NCI-H82 treated with DMSO at 0.1 percent for 48 hours (cell line): ENCODE data around the gene P3R3URF.
"Not testable (repeated sequence)": the region's sequence is repeated elsewhere in the genome, so short reads cannot be mapped to it uniquely, and the experiment has no call there.

Source experiments
- DNase-seq: peaks from one replicate; lab custom pipeline; 2025; ENCODE audit not compliant: unreplicated experiment; lab: John Stamatoyannopoulos, UW

Gene P3R3URF

DNA sequence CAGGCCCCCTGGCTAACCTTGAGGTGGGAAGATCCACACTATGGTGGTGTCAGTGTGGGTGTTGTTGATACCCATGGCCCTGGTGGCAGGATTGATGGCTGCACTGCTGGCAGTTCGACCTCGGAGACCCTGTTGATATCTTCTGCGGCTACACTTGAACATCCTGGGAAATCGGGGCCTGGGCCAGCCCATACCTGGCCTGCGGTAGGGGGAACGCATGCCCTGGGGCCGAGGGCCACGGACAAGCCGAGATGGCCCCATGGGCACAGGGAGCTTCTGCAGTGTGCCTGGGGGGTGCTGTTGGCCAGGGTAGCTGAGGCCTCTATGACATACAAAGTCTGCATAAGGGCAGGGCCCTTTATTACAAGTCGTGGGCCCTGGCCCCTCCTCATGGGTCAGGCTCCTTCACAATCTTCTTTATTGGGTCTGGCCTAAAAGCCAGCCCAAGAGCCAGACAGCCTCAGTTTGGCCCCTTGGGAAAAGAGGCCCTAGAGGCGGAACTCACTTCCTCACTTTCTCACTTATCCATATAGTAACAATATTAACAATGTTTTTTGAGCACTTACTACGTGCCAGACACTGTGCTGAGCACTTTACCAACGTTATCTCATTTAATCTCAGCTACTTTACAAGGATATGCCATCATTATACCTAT is at the start of gene P3R3URF:
TSS of gene P3R3URF (minus strand) at position 278 of the 655 bp plus-strand sequence. CDS start at position 261, 17 bp downstream.
- no peak for DNase-seq

DNA sequence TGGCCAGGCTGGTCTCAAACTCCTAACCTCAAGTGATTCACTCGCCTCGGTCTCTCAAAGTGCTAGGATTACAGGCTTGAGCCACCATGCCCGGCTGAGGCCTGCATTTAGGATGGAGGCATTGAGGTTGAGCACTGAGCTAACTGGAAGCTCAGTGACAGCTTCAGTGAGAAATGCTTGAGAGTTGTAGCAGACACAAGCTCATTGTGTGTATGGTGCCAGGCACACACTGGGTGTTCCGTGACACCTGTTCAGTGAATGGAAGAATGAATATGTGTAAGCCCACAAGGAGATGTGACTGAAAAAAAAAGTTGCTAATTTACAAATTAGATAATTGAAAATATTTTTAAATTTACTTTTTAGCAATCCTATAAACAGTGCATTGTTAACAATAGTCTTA is 48.7 kb upstream of the P3R3URF start:
- DNase-seq: no peak

DNA sequence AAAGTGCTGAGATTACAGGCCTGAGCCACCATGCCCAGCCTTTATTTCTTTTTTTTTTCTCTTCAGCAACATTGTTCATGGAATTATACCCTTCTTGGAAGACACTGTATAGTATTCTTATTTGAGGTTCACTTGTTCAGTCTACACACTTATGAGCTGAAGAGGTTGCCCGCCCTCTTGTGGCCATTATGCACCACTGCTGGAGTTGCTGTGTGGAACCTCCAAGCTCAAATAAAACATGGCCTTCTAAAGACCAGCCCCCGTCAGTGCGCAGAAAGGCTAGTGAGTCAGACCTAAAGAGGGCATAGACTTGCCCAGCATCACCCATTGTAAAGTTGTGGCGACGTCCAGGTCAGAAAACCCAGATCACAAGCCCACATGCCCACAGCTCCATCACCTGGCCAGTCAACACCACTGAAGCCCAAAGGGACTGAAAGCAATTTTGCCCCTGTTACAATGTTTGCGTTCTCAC is 47.2 kb upstream of the P3R3URF start:
- peak; percentile 64 for DNase-seq

DNA sequence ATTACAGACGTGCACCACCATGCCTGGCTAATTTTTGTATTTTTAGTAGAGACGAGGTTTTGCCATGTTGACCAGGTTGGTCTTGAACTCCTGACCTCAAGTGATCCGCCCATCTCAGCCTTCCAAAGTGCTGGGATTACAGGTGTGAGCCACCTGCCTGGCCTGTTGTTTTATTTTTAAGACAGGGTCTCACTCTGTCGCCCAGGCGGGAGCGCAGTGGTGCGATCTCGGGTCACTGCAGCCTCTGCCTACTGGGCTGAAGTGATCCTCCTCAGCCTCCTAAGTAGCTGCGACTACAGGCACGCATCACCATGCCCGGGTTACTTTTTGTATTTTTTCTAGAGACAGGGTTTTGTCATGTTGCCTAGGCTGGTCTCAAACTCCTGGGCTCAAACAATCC is 46.8 kb upstream of the P3R3URF start:
- not testable (repeated sequence) for DNase-seq

DNA sequence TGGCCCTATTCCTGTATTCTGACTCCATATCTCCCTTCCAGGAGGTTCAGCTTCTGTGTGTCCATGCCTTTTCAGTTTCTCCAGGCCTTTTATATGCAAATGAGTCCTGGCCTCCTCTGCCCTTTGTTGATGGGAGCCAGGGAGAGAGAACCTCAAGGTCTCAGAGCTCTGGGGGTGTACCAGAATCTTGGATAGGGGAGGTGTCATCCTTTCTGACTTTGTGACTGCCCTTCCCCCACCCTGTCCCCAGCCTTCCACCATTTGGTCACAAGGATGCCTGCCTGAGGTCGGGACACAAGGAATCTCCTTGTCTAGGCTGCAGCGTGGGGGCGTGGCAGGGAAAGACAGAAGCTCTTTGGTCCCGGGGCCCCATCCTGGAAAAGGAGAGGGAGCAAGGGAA is 45.5 kb upstream of the P3R3URF start:
- DNase-seq: no peak

DNA sequence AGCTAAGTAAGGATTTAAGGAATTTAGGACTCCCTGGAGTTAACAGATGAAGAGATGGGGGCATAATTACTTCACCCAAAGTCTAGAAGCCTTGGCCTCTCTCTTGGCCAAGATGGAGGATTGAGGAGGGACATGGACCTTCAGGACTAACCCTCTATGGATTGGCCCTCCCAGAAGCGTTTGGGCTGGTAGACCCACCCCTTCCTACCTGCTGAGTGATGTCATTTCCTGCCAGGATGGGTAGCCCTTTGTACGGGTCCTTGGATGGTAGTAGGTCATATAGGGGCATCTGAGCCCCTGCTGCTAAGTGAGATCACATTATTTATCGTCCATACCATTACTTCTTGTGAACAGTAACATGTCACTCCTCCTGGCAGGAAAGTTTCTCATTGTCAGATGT is 44.5 kb upstream of the P3R3URF start:
- no peak for DNase-seq

DNA sequence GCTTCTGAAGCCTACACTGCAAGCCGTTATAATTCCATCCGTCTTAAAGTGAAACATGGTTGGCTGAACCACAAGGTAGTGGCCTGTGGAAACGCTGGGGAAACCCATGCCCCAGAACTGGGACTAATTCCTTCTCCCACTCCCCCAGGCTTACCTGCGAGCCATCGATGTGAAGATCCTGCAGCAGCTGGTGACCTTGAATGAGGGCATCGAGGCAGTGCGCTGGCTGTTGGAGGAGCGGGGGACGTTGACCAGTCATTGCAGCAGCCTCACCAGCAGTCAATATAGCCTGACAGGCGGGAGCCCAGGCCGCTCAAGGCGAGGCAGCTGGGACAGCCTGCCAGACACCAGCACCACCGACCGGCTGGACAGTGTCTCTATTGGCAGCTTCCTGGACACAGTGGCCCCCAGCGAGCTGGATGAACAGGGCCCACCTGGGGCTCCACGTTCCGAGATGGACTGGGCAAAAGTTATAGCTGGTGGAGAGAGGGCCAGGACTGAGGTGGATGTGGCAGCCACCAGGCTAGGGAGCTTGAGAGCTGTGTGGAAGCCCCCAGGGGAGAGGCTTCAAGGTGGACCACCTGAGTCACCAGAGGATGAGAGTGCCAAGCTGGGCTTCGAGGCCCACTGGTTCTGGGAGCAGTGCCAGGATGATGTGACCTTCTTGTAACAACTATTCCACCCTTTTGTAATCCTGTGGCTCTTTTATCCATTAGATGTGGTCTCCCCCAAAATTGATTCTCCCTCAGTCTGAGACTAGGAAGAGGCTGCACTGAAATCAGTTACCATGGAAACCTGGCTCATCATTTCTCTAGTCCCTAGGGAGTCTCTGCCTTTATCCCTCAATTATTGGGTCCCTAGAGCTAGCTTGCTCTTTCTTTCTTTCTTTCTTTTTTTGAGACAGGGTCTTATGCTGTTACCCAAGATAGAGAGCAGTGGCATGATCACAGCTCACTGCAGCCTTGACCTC is 43.5 kb upstream of the P3R3URF start:
- DNase-seq: no peak

DNA sequence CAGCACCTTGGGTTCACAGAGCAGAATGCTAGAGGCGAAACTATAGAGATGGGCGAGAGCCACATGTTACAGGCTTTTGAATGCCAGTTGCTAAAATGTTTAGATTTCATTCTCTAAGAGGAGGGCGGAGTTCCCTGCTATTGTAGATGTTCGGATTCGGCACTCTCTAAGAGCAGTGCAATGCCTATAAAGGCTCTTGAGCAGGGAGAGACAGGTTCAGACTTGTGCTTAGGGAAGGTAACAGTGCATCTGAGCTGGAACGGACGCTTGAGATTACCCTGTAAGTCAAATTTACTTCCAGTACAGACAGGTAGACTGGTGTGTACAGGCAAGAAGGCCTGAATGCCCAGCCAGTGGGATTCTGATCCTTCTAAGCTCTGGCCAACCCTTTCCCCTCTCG is 42.2 kb upstream of the P3R3URF start:
- DNase-seq: no peak

DNA sequence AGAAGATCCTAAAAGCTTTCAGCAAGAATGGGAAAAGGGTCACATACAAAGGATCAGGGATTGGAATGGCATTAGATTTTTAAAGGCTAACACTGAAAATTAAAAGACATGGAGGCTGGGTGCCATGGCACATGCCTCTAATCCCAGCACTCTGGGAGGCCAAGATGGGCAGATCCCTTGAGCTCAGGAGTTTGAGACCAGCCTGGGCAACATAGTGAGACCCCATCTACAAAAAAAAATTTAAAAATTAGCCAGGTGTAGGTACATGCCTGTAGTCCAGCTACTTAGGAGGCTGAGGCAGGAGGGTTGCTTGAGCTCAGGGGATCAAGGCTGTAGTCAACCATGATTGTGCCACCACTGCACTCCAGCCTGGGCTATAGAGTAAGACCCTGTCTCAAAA is 39.2 kb upstream of the P3R3URF start:
- no peak for DNase-seq

DNA sequence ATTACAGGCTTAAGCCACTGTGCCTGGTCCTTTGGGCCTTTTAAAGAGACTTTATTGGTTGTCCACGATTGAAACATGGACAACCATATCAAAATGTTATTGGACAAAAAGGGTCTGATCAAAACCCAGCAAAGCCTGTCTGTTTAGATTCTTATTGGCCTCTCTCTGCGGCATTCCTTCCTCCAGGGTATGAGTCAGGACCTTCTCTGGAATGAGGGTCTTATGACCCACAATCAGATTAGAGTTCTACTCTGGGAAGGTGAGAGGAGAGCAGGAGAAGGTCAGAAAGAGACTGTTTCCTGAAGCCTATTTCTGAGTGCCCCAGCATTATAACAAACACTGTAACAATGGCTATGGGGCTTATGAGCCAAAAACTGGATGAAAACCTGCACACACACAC is 34.8 kb upstream of the P3R3URF start:
- DNase-seq: no peak

DNA sequence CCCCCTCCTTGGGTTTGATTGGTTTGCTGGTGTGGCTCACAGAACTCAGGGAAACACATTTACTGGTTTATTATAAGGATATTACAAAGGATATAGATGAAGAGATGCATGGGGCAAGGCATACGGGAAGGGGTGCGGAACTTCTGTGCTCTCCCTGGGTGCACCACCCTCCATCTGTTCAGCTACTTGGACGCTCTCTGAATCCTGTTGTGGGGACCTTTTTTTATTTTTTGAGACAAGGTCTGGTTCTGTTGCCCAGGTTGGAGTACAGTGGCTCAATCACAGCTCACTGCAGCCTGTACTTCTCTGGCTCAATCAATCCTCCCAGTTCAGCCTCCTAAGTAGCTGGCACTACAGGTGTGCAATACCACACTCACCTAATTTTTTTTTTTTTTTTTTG is 34.3 kb upstream of the P3R3URF start:
- no peak for DNase-seq

DNA sequence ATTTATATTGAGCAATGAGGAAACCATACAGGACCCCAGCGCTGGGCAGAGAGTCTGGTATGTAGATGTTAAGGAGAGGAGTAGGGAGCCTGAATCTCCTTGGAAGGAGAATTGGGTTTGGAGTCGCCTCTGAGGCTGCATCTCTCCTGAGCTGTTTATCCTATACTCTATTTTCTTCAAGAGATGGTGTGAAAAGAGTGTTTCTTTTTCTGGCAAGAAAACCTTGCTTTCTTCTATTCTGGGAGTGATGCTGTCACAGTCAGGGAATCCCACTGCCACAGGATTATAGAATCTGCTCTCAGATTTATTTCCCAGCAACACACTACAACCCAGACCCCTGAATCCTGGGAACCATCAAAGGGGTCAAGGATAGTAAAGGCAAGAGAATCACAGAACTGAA is 30.1 kb upstream of the P3R3URF start:
- no peak for DNase-seq

DNA sequence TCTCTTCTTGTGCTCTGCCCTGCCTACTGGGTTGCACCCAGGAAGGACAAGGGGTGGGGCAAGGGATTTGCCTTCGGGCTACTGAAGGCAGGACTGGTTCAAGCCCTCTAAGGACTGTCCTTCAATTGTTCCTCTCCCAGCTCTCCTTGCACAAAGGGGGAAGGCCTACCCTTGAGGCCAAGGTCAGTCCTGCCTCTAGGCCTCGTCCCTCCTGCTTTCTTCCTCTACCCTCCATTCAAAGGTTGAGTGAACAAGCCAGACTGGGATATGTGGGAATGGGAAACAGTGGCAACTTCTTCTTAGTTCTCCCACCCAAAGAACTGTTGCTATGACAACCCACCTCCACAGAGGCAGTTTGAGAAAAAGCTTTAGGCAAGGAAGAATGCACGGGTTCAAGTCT is 29.5 kb upstream of the P3R3URF start:
- DNase-seq: no peak

DNA sequence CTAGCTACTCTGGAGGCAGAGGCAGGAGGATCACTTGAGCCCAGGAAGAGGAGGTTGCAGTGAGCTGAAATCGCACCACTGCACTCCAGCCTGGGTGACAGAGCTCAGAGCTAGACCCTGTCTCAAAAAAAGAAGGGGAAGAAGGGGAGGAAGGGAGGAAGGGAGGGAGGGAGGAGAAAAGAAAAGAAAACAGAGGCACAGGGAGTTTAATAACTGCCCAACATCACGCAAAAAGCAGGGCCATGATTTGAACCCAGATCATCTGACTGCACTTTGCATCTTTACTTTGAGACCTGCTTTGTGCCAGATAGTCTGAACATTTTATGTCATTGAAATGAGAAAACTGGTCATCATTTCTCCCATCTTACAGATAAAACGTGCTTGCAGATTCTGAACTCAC is 28.9 kb upstream of the P3R3URF start:
- DNase-seq: no peak

DNA sequence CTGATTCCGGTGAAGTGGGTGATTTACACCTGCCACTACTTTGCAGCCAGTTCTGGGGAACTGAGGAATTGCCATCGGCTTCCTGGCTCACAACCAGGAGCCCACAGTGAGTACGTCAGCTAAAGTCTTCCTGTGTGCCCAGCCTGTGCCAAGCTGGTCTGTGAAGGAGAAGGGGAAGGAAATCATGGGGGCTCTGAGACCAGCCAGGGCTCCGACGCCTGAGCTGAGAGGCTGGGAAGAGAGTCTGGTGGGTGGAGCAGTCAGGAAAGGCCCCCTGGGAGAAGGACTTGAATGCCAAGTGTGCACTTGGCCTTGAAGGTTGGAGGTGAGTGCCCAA is 28.1 kb upstream of the P3R3URF start:
- no peak for DNase-seq

DNA sequence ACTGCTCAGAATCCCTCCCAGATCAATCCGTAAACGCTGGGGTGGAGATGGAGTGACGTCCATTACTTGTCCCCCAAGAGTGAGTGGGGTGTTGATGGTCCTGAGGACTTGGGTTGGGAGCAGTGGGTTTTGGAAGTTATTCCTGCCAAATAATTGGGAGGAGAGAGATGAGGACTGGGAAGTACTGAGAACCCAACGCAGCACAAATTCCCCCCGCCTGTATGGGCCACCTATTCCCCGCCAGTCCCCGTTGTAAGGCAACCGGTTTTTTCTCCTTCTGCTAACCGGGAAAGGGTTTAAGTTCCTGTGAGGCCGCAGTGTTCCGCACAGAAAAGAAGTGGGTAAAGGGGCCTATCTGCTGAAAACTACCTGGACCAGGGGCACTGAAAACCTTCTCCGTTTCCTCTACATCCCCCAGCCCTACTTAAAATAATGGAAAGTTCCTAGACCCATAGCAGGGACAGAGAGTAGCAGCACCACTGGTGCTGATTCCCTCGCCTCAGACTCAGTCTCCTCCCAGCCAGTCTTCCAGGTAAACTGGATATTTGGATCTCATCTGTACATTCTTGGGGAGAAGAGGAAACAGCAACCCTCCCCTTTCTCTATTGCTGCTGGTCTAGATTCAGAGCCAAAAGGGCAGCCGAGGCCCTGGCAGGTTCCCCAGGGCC is 27.6 kb upstream of the P3R3URF start:
- no peak for DNase-seq

DNA sequence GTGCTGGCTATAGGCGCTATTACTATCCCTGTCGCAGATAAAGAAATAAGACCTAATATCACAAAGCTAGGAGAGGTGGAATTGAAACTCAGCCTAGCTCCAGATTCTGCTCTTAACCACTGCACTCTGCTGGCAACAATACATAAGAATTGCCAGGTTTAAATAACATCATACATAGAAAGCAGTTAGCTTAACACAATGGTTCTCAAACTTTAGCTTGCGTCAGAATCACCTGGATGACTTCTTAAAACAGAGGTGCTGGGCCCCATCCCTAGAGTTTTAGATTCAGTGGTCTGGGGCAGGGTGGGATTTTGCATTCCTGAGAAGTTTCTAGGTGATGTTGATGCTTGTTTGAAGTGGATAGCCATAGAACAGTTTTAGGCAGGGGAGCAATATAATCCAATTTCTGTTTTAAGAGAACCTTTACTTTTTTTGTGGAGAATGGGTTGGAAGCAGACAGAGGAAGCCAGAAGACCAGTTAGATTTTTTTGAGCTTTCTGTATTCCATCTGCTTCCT is 23.0 kb upstream of the P3R3URF start:
- no peak for DNase-seq

DNA sequence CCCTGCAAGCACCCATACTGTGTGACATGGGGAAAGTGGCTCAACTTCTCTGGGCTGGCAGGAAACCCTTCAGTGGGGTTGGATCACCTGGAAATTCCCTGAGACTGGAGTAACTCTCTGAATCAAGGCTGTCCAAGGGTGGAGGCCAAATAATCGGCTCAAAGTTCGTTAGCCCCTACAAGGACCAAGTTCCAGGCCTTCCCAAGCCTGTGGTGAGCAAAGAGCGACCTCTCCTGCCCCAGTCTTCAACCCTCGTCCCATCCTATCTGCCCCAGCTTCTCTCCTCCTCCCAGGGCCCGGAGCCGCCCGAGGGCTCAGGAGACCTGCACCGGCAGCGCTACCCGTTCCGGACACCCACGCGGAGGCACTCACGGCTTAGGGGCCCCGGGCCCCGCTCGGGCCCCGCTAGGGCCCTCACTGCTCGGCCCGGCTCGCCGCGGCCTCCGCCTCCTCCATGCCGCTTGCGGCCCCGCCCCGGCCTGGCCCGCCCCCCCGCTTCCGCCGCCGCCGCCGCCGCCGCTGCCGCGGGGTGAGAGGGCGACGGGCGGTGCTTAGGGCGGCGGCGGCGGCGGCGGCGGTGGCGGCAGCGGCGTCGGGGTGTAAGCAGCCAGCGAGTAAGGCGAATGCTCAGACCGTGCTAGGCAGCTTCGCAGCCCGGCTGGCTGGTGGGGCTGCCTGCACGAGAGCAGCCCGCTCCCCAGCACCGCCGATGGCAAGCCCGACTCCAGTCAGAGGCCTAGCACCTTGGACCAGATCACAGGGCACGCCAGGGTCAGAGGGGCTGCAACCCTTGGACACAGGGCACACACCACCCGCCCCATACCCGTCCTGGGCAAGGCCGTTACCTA is 21.9 kb upstream of the P3R3URF start, which contains the start of gene POMGNT1:
TSS of gene POMGNT1 (minus strand) at position 471 of the 848 bp plus-strand sequence. CDS start 613 bp downstream, outside the sequence.
- DNase-seq: no peak

DNA sequence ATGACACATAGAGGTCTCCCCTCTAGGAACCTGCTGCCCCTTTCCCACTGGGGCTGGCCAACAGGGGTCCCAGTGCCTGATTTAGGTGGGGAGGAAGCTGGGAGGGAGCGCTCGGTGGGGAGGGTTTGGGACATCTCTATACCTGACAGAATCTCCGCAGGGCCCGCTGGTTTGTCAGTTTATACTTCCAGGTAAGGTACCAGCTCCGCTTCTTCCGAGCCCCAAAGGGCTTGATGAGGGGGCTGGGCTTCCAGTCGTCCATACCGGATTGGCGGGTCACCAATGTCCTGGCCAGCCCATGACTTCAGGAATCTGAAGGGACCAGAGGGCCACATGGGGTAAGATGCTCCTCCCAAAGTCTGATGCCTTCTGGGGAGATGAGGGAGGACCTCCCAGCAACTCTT is 21.3 kb upstream of the P3R3URF start:
- no peak for DNase-seq

DNA sequence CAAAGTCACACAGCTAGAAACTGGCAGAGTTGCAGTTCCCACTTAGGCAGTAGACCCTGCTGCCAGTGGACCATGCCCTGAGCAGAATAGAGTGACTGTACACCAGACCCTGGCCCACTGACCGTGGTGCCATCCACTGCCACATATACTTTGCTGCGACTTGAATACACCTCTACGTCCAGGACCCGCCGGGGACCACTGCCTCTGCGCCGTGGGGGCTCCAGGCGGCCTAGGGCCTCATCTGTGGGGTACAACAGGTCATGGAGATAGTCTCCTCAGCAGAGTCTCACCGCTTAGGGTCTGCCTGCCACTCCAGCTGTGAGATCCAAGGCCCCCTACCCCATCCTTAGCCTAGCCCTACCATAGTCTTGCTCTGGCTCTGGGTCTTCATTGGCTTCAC is 20.3 kb upstream of the P3R3URF start:
- DNase-seq: no peak
